ENCODE data around the gene NOS2. TPM values are rescaled to one million over a fixed set of nuclear protein-coding genes. Genes with fewer than 3 reads are reported as not detected.

NOS2 gene
- total and polyA plus RNA-seq, 2 donors, result 0.21 to 0.33 TPM

GRCh38 chr17:27810902-27811557, 10.7 kb upstream of the NOS2 start:
- whole genome bisulfite sequencing, result 99% methylated on average over 10 of the region's 10 CpGs
- Histone ChIP-seq H3K9me3 (ENCODE audit: control insufficient read depth in 2 of 2, insufficient read depth in 1 of 2, low read length in 1 of 2) (peaks cover 0 to 1% of the 10 kb centered on the region in 2 donors), H3K4me1 (ENCODE audit: control insufficient read depth in 2 of 2, insufficient read depth in 2 of 2, low read length in 2 of 2) (peaks cover 0 to 16% of the 10 kb centered on the region in 2 donors), H3K4me3 (ENCODE audit: low read length in 2 of 2) (no peak overlapping the region), H3K27me3 (ENCODE audit: control insufficient read depth in 2 of 2, insufficient read depth in 1 of 2, low read length in 1 of 2) (no peaks in the 10 kb centered on the region), H3K27ac (ENCODE audit: low read depth in 1 of 2, low read length in 1 of 2) (no peak overlapping the region), H3K36me3 (ENCODE audit: control insufficient read depth in 2 of 2, insufficient read depth in 2 of 2, low read length in 1 of 2) (no peaks in the 10 kb centered on the region)
- no peak for DNase-seq (ENCODE audit: low read depth in 6 of 9, low spot score in 9 of 9)

DNA sequence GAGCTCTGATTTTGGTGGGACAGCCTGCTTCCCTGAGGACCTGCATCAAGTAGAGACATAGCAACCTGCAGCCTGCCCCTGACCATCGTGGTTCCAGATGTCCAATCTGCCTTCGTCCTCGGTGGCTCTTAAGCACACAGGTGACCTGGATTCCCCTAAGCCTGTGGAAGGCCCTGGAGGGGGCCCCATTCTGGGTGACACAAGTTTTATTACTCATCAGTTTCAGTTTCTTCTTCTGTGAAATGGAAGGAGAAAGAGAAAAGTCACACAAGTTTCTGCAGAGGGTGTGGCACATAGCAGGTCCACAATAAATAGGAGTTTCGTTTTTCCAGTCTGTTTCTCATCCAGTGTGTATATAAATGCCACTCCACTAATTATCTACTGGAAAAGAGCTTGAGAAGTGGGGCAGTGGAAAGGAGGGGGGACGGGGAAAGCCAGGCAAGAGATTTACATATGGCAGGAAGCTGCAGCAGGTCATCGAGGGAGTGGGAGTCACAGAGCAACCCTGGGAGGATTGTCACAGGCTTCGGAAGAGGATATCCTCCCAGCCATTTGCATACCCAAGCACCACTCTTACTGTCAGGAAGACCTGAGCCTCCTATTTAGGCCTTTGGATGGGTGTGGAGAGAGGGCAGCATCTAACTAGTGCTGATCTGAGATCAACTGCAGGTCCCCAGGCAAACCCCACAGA, 10.0 kb upstream of the NOS2 start:
- WGBS, result 86% methylated on average over 7 of the region's 7 CpGs
- no peak overlapping the region for H3K27ac ChIP-seq (ENCODE audit: low read depth in 1 of 2, low read length in 1 of 2)
- peaks cover 0 to 1% of the 10 kb centered on the region in 2 donors for H3K9me3 ChIP-seq (ENCODE audit: control insufficient read depth in 2 of 2, insufficient read depth in 1 of 2, low read length in 1 of 2)
- DNase-seq (ENCODE audit: low read depth in 6 of 9, low spot score in 9 of 9), result peak in 1 of 9 donors; percentile 6
- peaks cover 0 to 22% of the 10 kb centered on the region in 2 donors for H3K4me1 ChIP-seq (ENCODE audit: control insufficient read depth in 2 of 2, insufficient read depth in 2 of 2, low read length in 2 of 2)
- H3K27me3 ChIP-seq (ENCODE audit: control insufficient read depth in 2 of 2, insufficient read depth in 1 of 2, low read length in 1 of 2), result no peaks in the 10 kb centered on the region
- no peak overlapping the region for H3K4me3 ChIP-seq (ENCODE audit: low read length in 2 of 2)
- no peaks in the 10 kb centered on the region for H3K36me3 ChIP-seq (ENCODE audit: control insufficient read depth in 2 of 2, insufficient read depth in 2 of 2, low read length in 1 of 2)

DNA sequence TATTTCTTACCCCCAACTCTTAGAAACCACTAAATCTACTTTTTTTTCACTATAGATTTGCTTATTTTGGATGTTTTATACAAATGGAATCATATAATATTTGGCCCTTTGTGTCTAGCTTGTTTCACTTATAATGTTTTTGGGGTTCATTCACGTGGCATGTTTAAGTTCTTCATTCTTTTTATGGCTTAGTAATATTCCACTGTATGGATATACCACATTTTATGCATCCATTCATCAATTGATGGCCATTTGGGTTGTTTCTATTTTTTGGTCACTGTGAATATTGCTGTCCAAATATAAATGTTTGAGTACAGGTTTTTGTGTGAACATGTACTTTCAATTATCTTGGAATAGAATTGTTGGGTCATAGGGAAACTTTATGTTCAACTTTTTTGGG, 9.2 kb upstream of the NOS2 start:
- no peaks in the 10 kb centered on the region for H3K36me3 ChIP-seq (ENCODE audit: control insufficient read depth in 2 of 2, insufficient read depth in 2 of 2, low read length in 1 of 2)
- no peak for DNase-seq (ENCODE audit: low read depth in 6 of 9, low spot score in 9 of 9)
- no peaks in the 10 kb centered on the region for H3K27me3 ChIP-seq (ENCODE audit: control insufficient read depth in 2 of 2, insufficient read depth in 1 of 2, low read length in 1 of 2)
- no peak overlapping the region for H3K4me3 ChIP-seq (ENCODE audit: low read length in 2 of 2)
- H3K27ac ChIP-seq (ENCODE audit: low read depth in 1 of 2, low read length in 1 of 2), result no peak overlapping the region
- 96% methylated on average over 1 of the region's 1 CpG for WGBS
- H3K4me1 ChIP-seq (ENCODE audit: control insufficient read depth in 2 of 2, insufficient read depth in 2 of 2, low read length in 2 of 2), result peaks cover 0 to 22% of the 10 kb centered on the region in 2 donors
- peaks cover 0 to 1% of the 10 kb centered on the region in 2 donors for H3K9me3 ChIP-seq (ENCODE audit: control insufficient read depth in 2 of 2, insufficient read depth in 1 of 2, low read length in 1 of 2)

DNA sequence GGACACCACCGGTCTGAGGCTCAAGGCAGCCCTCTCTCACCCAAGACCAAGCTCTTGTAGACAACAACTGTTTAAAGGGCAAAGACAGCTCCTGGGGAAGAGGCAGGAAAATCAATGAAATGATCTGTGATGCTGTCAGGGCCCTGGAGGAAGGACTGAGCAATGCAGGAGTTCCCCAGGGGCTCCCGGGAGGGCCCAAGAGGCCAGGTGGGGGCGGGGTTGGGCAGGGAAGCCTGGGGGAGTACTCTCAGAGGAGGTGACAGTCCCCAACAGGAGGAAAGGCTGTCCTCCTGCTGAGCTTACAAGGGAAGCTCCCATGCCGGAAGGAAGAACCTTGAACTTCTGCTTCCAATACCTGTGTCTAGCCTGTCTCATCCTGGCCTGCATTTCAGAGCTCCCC, 8.3 kb upstream of the NOS2 start:
- H3K27ac ChIP-seq (ENCODE audit: low read depth in 1 of 2, low read length in 1 of 2), result peak overlapping the region in 1 of 2 donors; percentile 8
- H3K27me3 ChIP-seq (ENCODE audit: control insufficient read depth in 2 of 2, insufficient read depth in 1 of 2, low read length in 1 of 2), result peaks cover 0 to 2% of the 10 kb centered on the region in 2 donors
- H3K4me3 ChIP-seq (ENCODE audit: low read length in 2 of 2), result no peak overlapping the region
- H3K36me3 ChIP-seq (ENCODE audit: control insufficient read depth in 2 of 2, insufficient read depth in 2 of 2, low read length in 1 of 2), result no peaks in the 10 kb centered on the region
- peaks cover 0 to 1% of the 10 kb centered on the region in 2 donors for H3K9me3 ChIP-seq (ENCODE audit: control insufficient read depth in 2 of 2, insufficient read depth in 1 of 2, low read length in 1 of 2)
- no peak for DNase-seq (ENCODE audit: low read depth in 6 of 9, low spot score in 9 of 9)
- 93% methylated on average over 4 of the region's 4 CpGs for WGBS
- H3K4me1 ChIP-seq (ENCODE audit: control insufficient read depth in 2 of 2, insufficient read depth in 2 of 2, low read length in 2 of 2), result peaks cover 0 to 22% of the 10 kb centered on the region in 2 donors

DNA sequence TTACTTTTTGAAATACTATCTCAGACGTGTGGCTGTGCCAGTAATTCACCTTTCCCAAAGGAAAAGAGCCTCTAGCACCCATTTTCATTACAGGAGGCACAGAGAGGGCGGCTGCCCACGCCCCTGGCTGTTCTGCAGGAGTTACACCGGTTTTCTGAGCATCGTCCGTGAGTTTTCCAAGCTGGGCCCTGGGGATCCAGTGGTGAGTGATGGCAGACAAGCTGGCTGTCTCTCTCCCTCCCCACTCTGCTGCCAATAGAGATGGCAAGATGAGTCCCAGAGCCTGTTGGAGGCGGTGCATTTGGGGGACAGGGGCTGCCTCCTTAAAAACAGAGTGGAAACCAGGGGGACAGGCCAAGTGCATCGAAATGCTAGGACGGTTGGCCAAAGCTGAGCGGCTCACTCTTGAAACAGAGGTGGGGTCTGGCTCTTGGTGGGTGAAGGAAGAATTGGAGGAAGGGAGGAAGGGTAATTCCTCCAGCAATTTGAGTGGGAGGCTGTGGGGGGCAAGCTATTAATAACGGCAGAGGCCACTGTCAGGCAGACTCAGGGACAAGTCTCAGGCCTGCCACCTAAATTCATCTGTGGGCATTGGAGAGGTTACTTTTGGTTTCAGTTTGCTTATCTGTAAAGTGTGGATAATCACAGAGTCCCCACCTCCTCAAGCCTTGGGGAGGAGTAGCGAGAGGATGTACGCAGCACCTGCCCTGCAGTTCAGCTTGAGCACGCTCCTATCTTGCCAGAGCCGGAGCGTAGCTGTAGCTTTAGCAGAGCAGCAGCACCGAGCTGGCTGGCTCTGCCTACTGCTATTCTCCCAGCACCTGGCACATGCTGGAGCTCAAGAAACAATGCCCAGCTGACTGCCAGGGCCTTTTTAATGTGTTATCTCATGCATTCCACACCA, 7.5 kb upstream of the NOS2 start:
- Histone ChIP-seq H3K9me3 (ENCODE audit: control insufficient read depth in 2 of 2, insufficient read depth in 1 of 2, low read length in 1 of 2) (peaks cover 0 to 1% of the 10 kb centered on the region in 2 donors), H3K4me3 (ENCODE audit: low read length in 2 of 2) (no peak overlapping the region), H3K27ac (ENCODE audit: low read depth in 1 of 2, low read length in 1 of 2) (peak overlapping the region; percentile 0 to 51), H3K4me1 (ENCODE audit: control insufficient read depth in 2 of 2, insufficient read depth in 2 of 2, low read length in 2 of 2) (peaks cover 0 to 22% of the 10 kb centered on the region in 2 donors), H3K36me3 (ENCODE audit: control insufficient read depth in 2 of 2, insufficient read depth in 2 of 2, low read length in 1 of 2) (no peaks in the 10 kb centered on the region), H3K27me3 (ENCODE audit: control insufficient read depth in 2 of 2, insufficient read depth in 1 of 2, low read length in 1 of 2) (peaks cover 0 to 2% of the 10 kb centered on the region in 2 donors)
- 59% methylated on average over 17 of the region's 17 CpGs for WGBS
- DNase-seq (ENCODE audit: low read depth in 6 of 9, low spot score in 9 of 9), result peak; percentile 29 to 85 (median 53)

- H3K9me3 ChIP-seq (ENCODE audit: control insufficient read depth in 2 of 2, insufficient read depth in 1 of 2, low read length in 1 of 2), result peaks cover 0 to 1% of the 10 kb centered on the region in 2 donors
- peak; percentile 56 to 91 (median 81) for DNase-seq (ENCODE audit: low read depth in 6 of 9, low spot score in 9 of 9)
- peaks cover 0 to 22% of the 10 kb centered on the region in 2 donors for H3K4me1 ChIP-seq (ENCODE audit: control insufficient read depth in 2 of 2, insufficient read depth in 2 of 2, low read length in 2 of 2)
- peak overlapping the region; percentile 33 to 45 for H3K4me3 ChIP-seq (ENCODE audit: low read length in 2 of 2)
- peaks cover 0 to 2% of the 10 kb centered on the region in 2 donors for H3K27me3 ChIP-seq (ENCODE audit: control insufficient read depth in 2 of 2, insufficient read depth in 1 of 2, low read length in 1 of 2)
- peak overlapping the region in 1 of 2 donors; percentile 20 for H3K27ac ChIP-seq (ENCODE audit: low read depth in 1 of 2, low read length in 1 of 2)
- no peaks in the 10 kb centered on the region for H3K36me3 ChIP-seq (ENCODE audit: control insufficient read depth in 2 of 2, insufficient read depth in 2 of 2, low read length in 1 of 2)
- WGBS, result 2% methylated on average over 14 of the region's 14 CpGs
Measured at GRCh38 chr17:27805520-27806146, 5.3 kb upstream of the NOS2 start.

DNA sequence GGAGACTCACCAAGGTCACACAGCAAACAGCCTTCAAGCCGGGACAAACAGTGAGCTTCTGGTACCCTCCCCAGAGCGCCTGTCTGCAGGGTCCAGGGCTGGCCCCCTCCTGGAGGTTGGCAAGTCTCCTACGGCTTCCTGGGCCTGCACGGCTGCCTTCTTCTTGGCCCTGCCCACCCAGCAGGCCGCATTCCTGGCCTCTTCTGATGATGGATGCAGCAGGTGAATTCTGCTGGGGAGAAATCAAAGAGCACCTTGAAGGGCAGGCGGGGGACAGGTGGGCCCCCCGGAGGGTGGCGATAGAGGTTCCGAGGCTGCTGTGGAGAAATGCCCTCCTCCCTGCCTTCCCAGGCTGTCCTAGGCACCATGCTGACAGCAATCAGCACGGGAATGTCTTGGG, 3.8 kb upstream of the NOS2 start:
- H3K4me3 ChIP-seq (ENCODE audit: low read length in 2 of 2), result no peak overlapping the region
- no peak for DNase-seq (ENCODE audit: low read depth in 6 of 9, low spot score in 9 of 9)
- no peaks in the 10 kb centered on the region for H3K36me3 ChIP-seq (ENCODE audit: control insufficient read depth in 2 of 2, insufficient read depth in 2 of 2, low read length in 1 of 2)
- 92% methylated on average over 10 of the region's 10 CpGs for WGBS
- H3K27ac ChIP-seq (ENCODE audit: low read depth in 1 of 2, low read length in 1 of 2), result no peak overlapping the region
- H3K4me1 ChIP-seq (ENCODE audit: control insufficient read depth in 2 of 2, insufficient read depth in 2 of 2, low read length in 2 of 2), result peaks cover 0 to 22% of the 10 kb centered on the region in 2 donors
- no peaks in the 10 kb centered on the region for H3K9me3 ChIP-seq (ENCODE audit: control insufficient read depth in 2 of 2, insufficient read depth in 1 of 2, low read length in 1 of 2)
- peaks cover 0 to 5% of the 10 kb centered on the region in 2 donors for H3K27me3 ChIP-seq (ENCODE audit: control insufficient read depth in 2 of 2, insufficient read depth in 1 of 2, low read length in 1 of 2)

GRCh38 chr17:27802962-27803680, 2.8 kb upstream of the NOS2 start:
- peaks cover 0 to 13% of the 10 kb centered on the region in 2 donors for H3K4me1 ChIP-seq (ENCODE audit: control insufficient read depth in 2 of 2, insufficient read depth in 2 of 2, low read length in 2 of 2)
- WGBS, result 91% methylated on average over 7 of the region's 7 CpGs
- H3K27me3 ChIP-seq (ENCODE audit: control insufficient read depth in 2 of 2, insufficient read depth in 1 of 2, low read length in 1 of 2), result peaks cover 0 to 8% of the 10 kb centered on the region in 2 donors
- no peaks in the 10 kb centered on the region for H3K9me3 ChIP-seq (ENCODE audit: control insufficient read depth in 2 of 2, insufficient read depth in 1 of 2, low read length in 1 of 2)
- H3K27ac ChIP-seq (ENCODE audit: low read depth in 1 of 2, low read length in 1 of 2), result no peak overlapping the region
- no peak overlapping the region for H3K4me3 ChIP-seq (ENCODE audit: low read length in 2 of 2)
- no peaks in the 10 kb centered on the region for H3K36me3 ChIP-seq (ENCODE audit: control insufficient read depth in 2 of 2, insufficient read depth in 2 of 2, low read length in 1 of 2)
- no peak for DNase-seq (ENCODE audit: low read depth in 6 of 9, low spot score in 9 of 9)
